ENCODE data around the gene ASB8.

DNA sequence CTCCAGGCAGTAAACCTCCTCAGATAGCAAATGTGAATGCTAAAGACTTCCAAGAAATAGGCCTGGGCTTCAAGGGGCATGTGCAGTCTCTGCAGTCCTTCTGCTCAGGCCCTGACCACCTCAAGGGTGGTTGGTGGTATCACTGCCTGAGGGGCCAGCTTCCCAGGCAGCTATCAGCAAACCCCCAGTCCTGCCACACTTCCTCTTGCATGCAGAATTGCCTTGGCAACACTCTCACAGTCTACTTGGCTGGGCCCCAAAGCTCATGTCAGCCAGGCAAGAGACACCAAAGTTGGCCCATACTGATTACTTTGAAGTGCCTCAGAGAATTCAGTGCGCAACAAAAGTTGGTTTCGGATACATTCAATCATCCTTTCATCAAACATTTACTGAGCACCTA lies 3.5 kb upstream of the ASB8 start:
- TF ChIP-seq, protein P1, sequence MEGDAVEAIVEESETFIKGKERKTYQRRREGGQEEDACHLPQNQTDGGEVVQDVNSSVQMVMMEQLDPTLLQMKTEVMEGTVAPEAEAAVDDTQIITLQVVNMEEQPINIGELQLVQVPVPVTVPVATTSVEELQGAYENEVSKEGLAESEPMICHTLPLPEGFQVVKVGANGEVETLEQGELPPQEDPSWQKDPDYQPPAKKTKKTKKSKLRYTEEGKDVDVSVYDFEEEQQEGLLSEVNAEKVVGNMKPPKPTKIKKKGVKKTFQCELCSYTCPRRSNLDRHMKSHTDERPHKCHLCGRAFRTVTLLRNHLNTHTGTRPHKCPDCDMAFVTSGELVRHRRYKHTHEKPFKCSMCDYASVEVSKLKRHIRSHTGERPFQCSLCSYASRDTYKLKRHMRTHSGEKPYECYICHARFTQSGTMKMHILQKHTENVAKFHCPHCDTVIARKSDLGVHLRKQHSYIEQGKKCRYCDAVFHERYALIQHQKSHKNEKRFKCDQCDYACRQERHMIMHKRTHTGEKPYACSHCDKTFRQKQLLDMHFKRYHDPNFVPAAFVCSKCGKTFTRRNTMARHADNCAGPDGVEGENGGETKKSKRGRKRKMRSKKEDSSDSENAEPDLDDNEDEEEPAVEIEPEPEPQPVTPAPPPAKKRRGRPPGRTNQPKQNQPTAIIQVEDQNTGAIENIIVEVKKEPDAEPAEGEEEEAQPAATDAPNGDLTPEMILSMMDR (conservative IDR thresholded peaks at IDR 0.05 in 1 of 2, IDR thresholded peaks at IDR 0.05 in 1 of 2; ENCODE audit: low read depth in 1 of 2, low read length in 2 of 2) = no peak
- no peak for TF ChIP-seq EZH2 (IDR thresholded peaks at IDR 0.05; ENCODE audit: low read length, missing control alignments)

All from fibroblast of lung (primary cell).